NT2/D1 (cell line): ENCODE results near the gene SH3YL1.

Source experiments
- DNase-seq: peaks from one replicate; pipeline ENCODE4 v3.0.0-alpha.2; 2011; ENCODE audit warnings: low read depth, low spot score
- H3K27me3 ChIP-seq: 2 replicates; pipeline ENCODE4 v1.6.0; 2011; ENCODE audit warnings: mild to moderate bottlenecking; ENCODE audit not compliant: insufficient read length, insufficient read depth
- H3K36me3 ChIP-seq: 2 replicates; pipeline ENCODE4 v1.6.1; 2011; ENCODE audit warnings: mild to moderate bottlenecking, low read length, mixed read lengths; ENCODE audit not compliant: insufficient read depth, insufficient read length
- H3K4me1 ChIP-seq: 2 replicates; pipeline ENCODE4 v1.5.1; 2011; ENCODE audit not compliant: insufficient read depth, insufficient read length
- H3K4me3 ChIP-seq: 2 replicates; pipeline ENCODE4 v1.5.1; 2011; ENCODE audit warnings: low read depth; ENCODE audit not compliant: insufficient read length
- H3K9ac ChIP-seq: 2 replicates; pipeline ENCODE4 v1.6.0; 2011; ENCODE audit warnings: low read depth; ENCODE audit not compliant: insufficient read length
- H3K9me3 ChIP-seq: 2 replicates; pipeline ENCODE4 v1.5.1; 2011; ENCODE audit warnings: mild to moderate bottlenecking, low read length; ENCODE audit not compliant: insufficient read depth
- SUZ12 ChIP-seq: IDR thresholded peaks from 2 replicates; pipeline ENCODE4 v1.6.1; 2011; ENCODE audit not compliant: insufficient read length, insufficient read depth; ENCODE audit errors: extremely low read depth
- YY1 ChIP-seq: IDR thresholded peaks from 2 replicates; pipeline ENCODE4 v1.6.1; 2011; ENCODE audit not compliant: insufficient read length, insufficient read depth
- ZNF274 ChIP-seq: IDR thresholded peaks from 2 replicates; pipeline ENCODE4 v1.6.1; 2011; ENCODE audit warnings: mild to moderate bottlenecking, low read depth, low read length

Gene SH3YL1

DNA sequence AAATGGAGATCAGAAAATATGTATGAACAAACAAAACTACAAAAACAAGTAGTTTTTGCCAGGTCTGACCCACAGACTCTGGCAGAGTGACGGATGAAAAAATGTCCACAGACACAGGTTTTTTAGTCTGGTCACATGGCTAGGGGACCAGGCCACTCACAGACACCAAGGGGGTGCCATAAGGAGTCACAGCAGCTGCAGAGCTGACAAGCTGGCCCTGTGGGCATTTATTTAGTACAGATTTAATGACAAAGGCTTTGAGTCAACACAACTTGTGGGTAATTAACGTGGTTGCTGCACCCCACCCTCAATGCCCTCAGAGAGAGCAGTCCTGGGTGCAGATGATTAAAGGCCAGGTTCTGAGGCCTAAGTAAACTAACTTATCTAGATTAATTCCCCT is 76.0 kb downstream of the SH3YL1 start:
- H3K9ac ChIP-seq, result no peak overlapping the region
- no peaks in the 10 kb centered on the region for H3K36me3 ChIP-seq
- H3K27me3 ChIP-seq, result no peaks in the 10 kb centered on the region
- H3K9me3 ChIP-seq, result peaks cover 82% of the 10 kb centered on the region
- no peak for DNase-seq
- no peaks in the 10 kb centered on the region for H3K4me1 ChIP-seq
- no peak overlapping the region for H3K4me3 ChIP-seq
- TF ChIP-seq ZNF274 (no peak), YY1 (no peak), SUZ12 (no peak)

DNA sequence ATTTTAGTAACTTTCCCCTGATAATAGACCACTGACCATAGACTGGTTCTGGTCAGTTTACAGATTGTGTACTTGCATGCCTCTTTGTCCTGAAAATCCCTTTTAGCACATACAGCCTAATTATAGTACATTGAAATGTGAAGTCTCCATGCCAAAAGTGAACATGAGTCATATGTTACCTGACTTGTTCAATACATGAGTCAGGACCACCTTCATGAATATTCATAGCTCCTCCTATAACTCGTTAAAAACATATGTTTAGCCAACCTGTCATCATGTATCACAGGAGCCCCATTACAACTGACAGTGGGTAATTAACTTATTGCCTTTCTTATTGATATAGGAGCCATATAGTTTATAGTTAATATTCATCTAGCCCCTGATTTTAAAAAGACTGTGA is 78.6 kb downstream of the SH3YL1 start:
- Histone ChIP-seq H3K4me3 (no peak overlapping the region), H3K27me3 (no peaks in the 10 kb centered on the region), H3K9ac (no peak overlapping the region), H3K36me3 (no peaks in the 10 kb centered on the region), H3K4me1 (no peaks in the 10 kb centered on the region), H3K9me3 (peaks cover 87% of the 10 kb centered on the region)
- TF ChIP-seq YY1 (no peak), ZNF274 (no peak)
- DNase-seq, result no peak

DNA sequence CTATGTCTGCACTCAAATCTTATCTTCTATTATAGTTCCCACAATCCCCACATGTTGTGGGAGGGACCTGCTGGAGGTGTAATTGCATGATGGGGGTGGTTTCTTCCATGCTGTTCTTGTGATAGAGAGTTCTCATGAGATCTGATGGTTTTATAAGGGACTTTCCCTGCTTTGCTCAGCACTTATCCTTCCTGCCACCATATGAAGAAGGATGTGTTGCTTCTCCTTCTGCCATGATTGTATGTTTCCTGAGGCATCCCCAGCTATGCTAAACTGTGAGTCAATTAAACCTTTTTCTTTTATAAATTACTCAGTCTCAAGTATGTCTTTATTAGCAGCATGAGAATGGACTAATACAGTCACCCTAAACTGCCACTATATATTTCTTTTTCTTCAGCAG is 79.1 kb downstream of the SH3YL1 start:
- Histone ChIP-seq H3K9me3 (peaks cover 85% of the 10 kb centered on the region), H3K27me3 (no peaks in the 10 kb centered on the region), H3K9ac (no peak overlapping the region), H3K4me3 (no peak overlapping the region), H3K36me3 (no peaks in the 10 kb centered on the region), H3K4me1 (no peaks in the 10 kb centered on the region)
- DNase-seq, result no peak
- TF ChIP-seq ZNF274 (no peak), SUZ12 (no peak), YY1 (no peak)

DNA sequence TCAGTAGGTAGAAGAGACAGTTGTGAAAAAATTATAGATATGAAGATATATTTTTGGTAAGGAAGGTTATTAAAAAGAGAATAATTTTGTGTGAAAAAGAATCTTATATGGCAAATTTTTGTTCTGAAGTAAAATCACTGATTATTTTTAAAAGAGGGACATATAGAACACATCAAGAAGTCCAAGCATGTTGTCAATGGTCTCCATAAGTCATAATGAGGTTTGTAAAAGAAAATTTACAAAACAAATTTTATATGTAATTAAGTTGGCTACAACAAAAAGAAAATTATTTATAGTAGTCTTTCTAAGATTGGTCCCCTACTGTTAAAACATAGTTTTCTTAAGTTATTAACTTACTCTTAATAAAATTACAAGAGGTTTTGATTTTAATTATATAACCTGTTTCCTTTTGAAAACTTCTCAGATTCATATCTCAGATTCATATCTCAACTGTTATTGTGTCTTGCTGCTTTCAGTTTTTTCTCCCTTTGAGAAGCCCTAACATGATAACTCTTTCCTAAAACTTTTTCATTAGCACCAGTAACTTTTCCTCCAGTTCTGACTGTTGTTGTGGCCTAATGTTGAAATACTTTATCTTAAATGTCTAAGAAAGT is 81.2 kb downstream of the SH3YL1 start:
- H3K36me3 ChIP-seq, result no peaks in the 10 kb centered on the region
- H3K4me3 ChIP-seq, result no peak overlapping the region
- no peak for DNase-seq
- TF ChIP-seq ZNF274 (no peak), SUZ12 (no peak), YY1 (no peak)
- H3K27me3 ChIP-seq, result no peaks in the 10 kb centered on the region
- H3K9ac ChIP-seq, result no peak overlapping the region
- H3K9me3 ChIP-seq, result peaks cover 71% of the 10 kb centered on the region
- H3K4me1 ChIP-seq, result no peaks in the 10 kb centered on the region

DNA sequence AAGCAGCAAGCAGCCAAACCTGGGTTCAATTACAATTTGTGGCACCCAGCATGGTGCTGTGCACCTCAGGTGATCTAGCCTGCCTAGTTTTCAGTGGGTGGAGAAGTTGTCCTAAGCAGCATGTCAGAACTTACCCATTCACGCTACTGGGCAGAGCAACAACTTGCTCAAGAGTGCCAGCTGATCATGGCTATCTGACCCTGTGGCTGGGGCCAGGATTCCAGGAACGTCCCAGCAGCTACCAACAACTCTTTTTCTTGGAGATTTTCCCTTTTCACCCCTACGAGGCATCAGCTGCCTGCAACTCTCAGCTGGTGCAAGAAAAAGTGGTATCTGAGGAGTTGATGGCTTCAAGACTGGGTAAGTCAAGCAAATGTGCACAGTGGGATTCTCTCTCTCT is 83.5 kb downstream of the SH3YL1 start:
- Histone ChIP-seq H3K36me3 (no peaks in the 10 kb centered on the region), H3K4me3 (no peak overlapping the region), H3K9me3 (peaks cover 49% of the 10 kb centered on the region), H3K9ac (no peak overlapping the region), H3K27me3 (no peaks in the 10 kb centered on the region), H3K4me1 (no peaks in the 10 kb centered on the region)
- TF ChIP-seq YY1 (no peak), SUZ12 (no peak), ZNF274 (no peak)
- DNase-seq, result no peak

DNA sequence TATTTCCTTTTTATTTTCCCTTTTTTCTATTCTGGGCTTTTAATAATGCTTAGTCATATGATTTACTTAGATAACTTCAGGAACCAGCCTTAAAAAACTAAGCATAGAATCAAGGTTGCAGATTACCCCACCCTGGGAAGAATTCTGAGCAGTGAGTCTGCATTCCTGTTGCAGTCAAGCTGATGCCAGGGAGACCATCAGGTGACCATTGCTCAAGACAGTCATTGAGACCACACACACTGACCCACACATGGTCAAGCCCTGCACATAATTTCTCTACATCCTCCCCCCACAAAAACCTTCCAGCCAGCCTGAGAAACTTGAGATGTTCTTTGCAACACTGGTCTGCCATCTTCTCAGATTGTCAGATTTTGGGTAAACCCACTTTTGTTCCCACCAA is 83.9 kb downstream of the SH3YL1 start:
- H3K36me3 ChIP-seq, result no peaks in the 10 kb centered on the region
- no peaks in the 10 kb centered on the region for H3K27me3 ChIP-seq
- TF ChIP-seq YY1, result no peak
- no peak for TF ChIP-seq SUZ12
- TF ChIP-seq ZNF274, result no peak
- DNase-seq, result no peak
- H3K9me3 ChIP-seq, result peaks cover 44% of the 10 kb centered on the region
- H3K4me1 ChIP-seq, result no peaks in the 10 kb centered on the region
- no peak overlapping the region for H3K4me3 ChIP-seq
- no peak overlapping the region for H3K9ac ChIP-seq

DNA sequence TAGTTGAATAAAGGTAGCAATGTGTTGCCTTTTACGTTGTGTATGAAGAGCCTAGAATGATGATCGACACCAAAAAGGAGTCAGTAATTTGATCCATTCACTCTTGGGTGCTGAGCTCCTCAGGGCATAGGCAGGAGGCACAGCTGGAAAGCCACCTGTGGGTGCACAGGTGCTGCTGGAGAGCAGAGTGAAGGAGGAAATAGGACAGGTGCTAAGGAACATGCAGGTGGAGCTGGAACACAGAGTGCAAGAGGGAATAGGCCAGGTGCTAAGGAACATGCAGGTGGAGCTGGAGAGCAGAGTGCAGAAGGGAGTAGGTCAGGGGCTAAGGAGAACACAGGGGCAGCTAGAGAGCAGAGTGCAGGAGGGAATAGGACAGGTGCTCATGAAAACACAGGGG is 86.1 kb downstream of the SH3YL1 start:
- H3K9ac ChIP-seq, result no peak overlapping the region
- no peak for DNase-seq
- no peaks in the 10 kb centered on the region for H3K4me1 ChIP-seq
- no peak overlapping the region for H3K4me3 ChIP-seq
- H3K9me3 ChIP-seq, result peaks cover 24% of the 10 kb centered on the region
- H3K36me3 ChIP-seq, result no peaks in the 10 kb centered on the region
- H3K27me3 ChIP-seq, result no peaks in the 10 kb centered on the region
- TF ChIP-seq YY1 (no peak), ZNF274 (no peak), SUZ12 (no peak)
